ENCODE results near the gene HBG1.
"Not testable (repeated sequence)": the region's sequence is repeated elsewhere in the genome, so short reads cannot be mapped to it uniquely, and the experiment has no call there.

Gene HBG1

GRCh38 chr11:5249807-5250396 lies at the start of gene HBG1:
HBG1 (minus strand) TSS chr11:5249857; CDS start chr11:5249804, 53 bp downstream.
- H3K27ac ChIP-seq (ENCODE audit: low read depth, low read length); H3K36me3 ChIP-seq (ENCODE audit: control insufficient read depth, insufficient read depth, low read length); H3K9ac ChIP-seq (ENCODE audit: low read length); H3K4me3 ChIP-seq (ENCODE audit: low read length); H3K27me3 ChIP-seq (ENCODE audit: control insufficient read depth, insufficient read depth, low read length); H3K4me1 ChIP-seq (ENCODE audit: control insufficient read depth, insufficient read depth, low read length): not testable (repeated sequence)

- no peak overlapping the region for H3K4me3 ChIP-seq (ENCODE audit: low read length)
- H3K27ac ChIP-seq (ENCODE audit: low read depth, low read length), result no peak overlapping the region
- H3K36me3 ChIP-seq (ENCODE audit: control insufficient read depth, insufficient read depth, low read length), result no peaks in the 10 kb centered on the region
- no peaks in the 10 kb centered on the region for H3K27me3 ChIP-seq (ENCODE audit: control insufficient read depth, insufficient read depth, low read length)
- H3K4me1 ChIP-seq (ENCODE audit: control insufficient read depth, insufficient read depth, low read length), result no peaks in the 10 kb centered on the region
- H3K9ac ChIP-seq (ENCODE audit: low read length), result no peak overlapping the region
Measured at GRCh38 chr11:5298451-5298850, 48.8 kb upstream of the HBG1 start.

- Histone ChIP-seq H3K9ac (ENCODE audit: low read length) (no peak overlapping the region), H3K36me3 (ENCODE audit: control insufficient read depth, insufficient read depth, low read length) (no peaks in the 10 kb centered on the region), H3K4me3 (ENCODE audit: low read length) (no peak overlapping the region), H3K27ac (ENCODE audit: low read depth, low read length) (no peak overlapping the region), H3K27me3 (ENCODE audit: control insufficient read depth, insufficient read depth, low read length) (no peaks in the 10 kb centered on the region), H3K4me1 (ENCODE audit: control insufficient read depth, insufficient read depth, low read length) (no peaks in the 10 kb centered on the region)
Measured at GRCh38 chr11:5297721-5298323, 48.2 kb upstream of the HBG1 start.

GRCh38 chr11:5294342-5294995 lies 44.8 kb upstream of the HBG1 start:
- H3K27me3 ChIP-seq (ENCODE audit: control insufficient read depth, insufficient read depth, low read length); H3K36me3 ChIP-seq (ENCODE audit: control insufficient read depth, insufficient read depth, low read length); H3K4me1 ChIP-seq (ENCODE audit: control insufficient read depth, insufficient read depth, low read length); H3K9ac ChIP-seq (ENCODE audit: low read length); H3K4me3 ChIP-seq (ENCODE audit: low read length); H3K27ac ChIP-seq (ENCODE audit: low read depth, low read length): not testable (repeated sequence)

- no peak overlapping the region for H3K4me3 ChIP-seq (ENCODE audit: low read length)
- H3K27me3 ChIP-seq (ENCODE audit: control insufficient read depth, insufficient read depth, low read length), result no peaks in the 10 kb centered on the region
- H3K27ac ChIP-seq (ENCODE audit: low read depth, low read length), result no peak overlapping the region
- H3K4me1 ChIP-seq (ENCODE audit: control insufficient read depth, insufficient read depth, low read length), result no peaks in the 10 kb centered on the region
- no peaks in the 10 kb centered on the region for H3K36me3 ChIP-seq (ENCODE audit: control insufficient read depth, insufficient read depth, low read length)
- no peak overlapping the region for H3K9ac ChIP-seq (ENCODE audit: low read length)
Measured at GRCh38 chr11:5293028-5293427, 43.4 kb upstream of the HBG1 start.

GRCh38 chr11:5291207-5291838 lies 41.7 kb upstream of the HBG1 start:
- H3K4me1 ChIP-seq (ENCODE audit: control insufficient read depth, insufficient read depth, low read length), result no peaks in the 10 kb centered on the region
- H3K27ac ChIP-seq (ENCODE audit: low read depth, low read length), result no peak overlapping the region

GRCh38 chr11:5290106-5290505 lies 40.4 kb upstream of the HBG1 start:
- H3K4me1 ChIP-seq (ENCODE audit: control insufficient read depth, insufficient read depth, low read length), result no peaks in the 10 kb centered on the region
- no peak overlapping the region for H3K27ac ChIP-seq (ENCODE audit: low read depth, low read length)
- no peak overlapping the region for H3K9ac ChIP-seq (ENCODE audit: low read length)
- no peaks in the 10 kb centered on the region for H3K27me3 ChIP-seq (ENCODE audit: control insufficient read depth, insufficient read depth, low read length)
- no peak overlapping the region for H3K4me3 ChIP-seq (ENCODE audit: low read length)
- no peaks in the 10 kb centered on the region for H3K36me3 ChIP-seq (ENCODE audit: control insufficient read depth, insufficient read depth, low read length)

More at GRCh38 chr11:5291207-5291838, 41.7 kb upstream of the HBG1 start:
- H3K9ac ChIP-seq (ENCODE audit: low read length), result no peak overlapping the region
- no peaks in the 10 kb centered on the region for H3K36me3 ChIP-seq (ENCODE audit: control insufficient read depth, insufficient read depth, low read length)
- no peak overlapping the region for H3K4me3 ChIP-seq (ENCODE audit: low read length)
- H3K27me3 ChIP-seq (ENCODE audit: control insufficient read depth, insufficient read depth, low read length), result no peaks in the 10 kb centered on the region

- no peak overlapping the region for H3K4me3 ChIP-seq (ENCODE audit: low read length)
- H3K36me3 ChIP-seq (ENCODE audit: control insufficient read depth, insufficient read depth, low read length), result no peaks in the 10 kb centered on the region
- H3K9ac ChIP-seq (ENCODE audit: low read length), result no peak overlapping the region
- H3K4me1 ChIP-seq (ENCODE audit: control insufficient read depth, insufficient read depth, low read length), result no peaks in the 10 kb centered on the region
- no peaks in the 10 kb centered on the region for H3K27me3 ChIP-seq (ENCODE audit: control insufficient read depth, insufficient read depth, low read length)
- no peak overlapping the region for H3K27ac ChIP-seq (ENCODE audit: low read depth, low read length)
Measured at GRCh38 chr11:5289696-5290095, 40.0 kb upstream of the HBG1 start.

- H3K27me3 ChIP-seq (ENCODE audit: control insufficient read depth, insufficient read depth, low read length), result no peaks in the 10 kb centered on the region
- no peaks in the 10 kb centered on the region for H3K4me1 ChIP-seq (ENCODE audit: control insufficient read depth, insufficient read depth, low read length)
- H3K9ac ChIP-seq (ENCODE audit: low read length), result no peak overlapping the region
- H3K4me3 ChIP-seq (ENCODE audit: low read length), result no peak overlapping the region
- H3K36me3 ChIP-seq (ENCODE audit: control insufficient read depth, insufficient read depth, low read length), result no peaks in the 10 kb centered on the region
- H3K27ac ChIP-seq (ENCODE audit: low read depth, low read length), result no peak overlapping the region
Measured at GRCh38 chr11:5288906-5289550, 39.4 kb upstream of the HBG1 start.

GRCh38 chr11:5288108-5288905 lies 38.6 kb upstream of the HBG1 start:
- Histone ChIP-seq H3K36me3 (ENCODE audit: control insufficient read depth, insufficient read depth, low read length) (no peaks in the 10 kb centered on the region), H3K4me1 (ENCODE audit: control insufficient read depth, insufficient read depth, low read length) (no peaks in the 10 kb centered on the region), H3K4me3 (ENCODE audit: low read length) (no peak overlapping the region), H3K27ac (ENCODE audit: low read depth, low read length) (no peak overlapping the region), H3K27me3 (ENCODE audit: control insufficient read depth, insufficient read depth, low read length) (no peaks in the 10 kb centered on the region), H3K9ac (ENCODE audit: low read length) (no peak overlapping the region)

GRCh38 chr11:5286901-5287300 lies 37.2 kb upstream of the HBG1 start:
- Histone ChIP-seq H3K36me3 (ENCODE audit: control insufficient read depth, insufficient read depth, low read length) (no peaks in the 10 kb centered on the region), H3K4me1 (ENCODE audit: control insufficient read depth, insufficient read depth, low read length) (no peaks in the 10 kb centered on the region), H3K9ac (ENCODE audit: low read length) (no peak overlapping the region), H3K27me3 (ENCODE audit: control insufficient read depth, insufficient read depth, low read length) (no peaks in the 10 kb centered on the region), H3K27ac (ENCODE audit: low read depth, low read length) (no peak overlapping the region), H3K4me3 (ENCODE audit: low read length) (no peak overlapping the region)

- H3K4me1 ChIP-seq (ENCODE audit: control insufficient read depth, insufficient read depth, low read length), result no peaks in the 10 kb centered on the region
- H3K27me3 ChIP-seq (ENCODE audit: control insufficient read depth, insufficient read depth, low read length), result no peaks in the 10 kb centered on the region
- no peak overlapping the region for H3K9ac ChIP-seq (ENCODE audit: low read length)
- H3K4me3 ChIP-seq (ENCODE audit: low read length), result no peak overlapping the region
- H3K36me3 ChIP-seq (ENCODE audit: control insufficient read depth, insufficient read depth, low read length), result no peaks in the 10 kb centered on the region
- no peak overlapping the region for H3K27ac ChIP-seq (ENCODE audit: low read depth, low read length)
Measured at GRCh38 chr11:5286351-5286750, 36.7 kb upstream of the HBG1 start.

All from rectal smooth muscle tissue (tissue), 1 donor.